HK-2 (cell line): ENCODE results near the gene MUC6.

ENCODE experiments used
- DNase-seq: peaks from one replicate; pipeline ENCODE4 v3.0.0-alpha.2; 2018; ENCODE audit not compliant: unreplicated experiment

MUC6 gene

GRCh38 chr11:1052133-1053011 is 15.9 kb upstream of the MUC6 start:
- DNase-seq = no peak

GRCh38 chr11:1051356-1052132 is 15.0 kb upstream of the MUC6 start:
- no peak for DNase-seq

- DNase-seq = peak; percentile 70
Measured at GRCh38 chr11:1050581-1051355, 14.2 kb upstream of the MUC6 start.

- DNase-seq = no peak
Measured at GRCh38 chr11:1049911-1050580, 13.5 kb upstream of the MUC6 start.

GRCh38 chr11:1049431-1049891 is 12.9 kb upstream of the MUC6 start:
- DNase-seq = no peak

- no peak for DNase-seq
Measured at GRCh38 chr11:1049071-1049405, 12.5 kb upstream of the MUC6 start.

- DNase-seq = no peak
Measured at GRCh38 chr11:1048375-1049070, 12.0 kb upstream of the MUC6 start.

- no peak for DNase-seq
Measured at GRCh38 chr11:1047595-1048156, 11.2 kb upstream of the MUC6 start.

- no peak for DNase-seq
Measured at GRCh38 chr11:1044160-1044559, 7.6 kb upstream of the MUC6 start.

GRCh38 chr11:1043563-1044096 is 7.1 kb upstream of the MUC6 start:
- no peak for DNase-seq

- DNase-seq = no peak
Measured at GRCh38 chr11:1042626-1043562, 6.4 kb upstream of the MUC6 start.

GRCh38 chr11:1041936-1042608 is 5.6 kb upstream of the MUC6 start:
- DNase-seq = no peak

GRCh38 chr11:1041471-1041870 is 5.0 kb upstream of the MUC6 start:
- DNase-seq = no peak

- DNase-seq = no peak
Measured at GRCh38 chr11:1041149-1041467, 4.6 kb upstream of the MUC6 start.

GRCh38 chr11:1040428-1041148 is 4.1 kb upstream of the MUC6 start:
- no peak for DNase-seq

- no peak for DNase-seq
Measured at GRCh38 chr11:1039481-1040427, 3.2 kb upstream of the MUC6 start.

GRCh38 chr11:1038921-1039320 is 2.4 kb upstream of the MUC6 start:
- DNase-seq = no peak
